HG03064 (cell line): ENCODE data around the gene SRRM4.

Source experiments
- ATAC-seq: cut with Tn5 transposase; IDR thresholded peaks from one replicate; pipeline ENCODE4 v1.9.1; 2021; ENCODE audit warnings: low read depth; ENCODE audit not compliant: unreplicated experiment

SRRM4 gene

DNA sequence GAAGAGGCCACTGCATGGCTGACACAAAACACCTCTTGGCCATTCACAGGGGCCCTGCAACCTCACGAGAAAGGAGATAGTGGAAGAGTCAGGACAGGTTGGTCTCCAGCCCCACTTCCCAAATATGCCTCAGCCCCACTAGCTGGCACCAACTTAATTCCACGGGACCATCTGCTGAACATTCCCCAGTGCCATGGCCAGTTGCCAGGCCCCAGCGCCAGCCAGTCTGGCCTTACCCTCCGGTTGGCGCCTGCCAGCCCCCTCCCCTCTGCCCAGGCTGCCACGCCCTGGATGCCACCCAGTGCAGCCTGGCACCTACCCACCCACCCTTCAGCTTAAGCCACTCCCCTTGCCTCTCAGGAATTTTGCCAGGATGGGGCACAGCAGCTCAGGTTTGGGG, 176.2 kb downstream of the SRRM4 start:
- ATAC-seq, result no peak

- ATAC-seq, result no peak
These were observed 176.6 kb downstream of the SRRM4 start for GRCh38 chr12:119157978-119158377.

GRCh38 chr12:119158402-119158801, 177.1 kb downstream of the SRRM4 start:
- no peak for ATAC-seq

DNA sequence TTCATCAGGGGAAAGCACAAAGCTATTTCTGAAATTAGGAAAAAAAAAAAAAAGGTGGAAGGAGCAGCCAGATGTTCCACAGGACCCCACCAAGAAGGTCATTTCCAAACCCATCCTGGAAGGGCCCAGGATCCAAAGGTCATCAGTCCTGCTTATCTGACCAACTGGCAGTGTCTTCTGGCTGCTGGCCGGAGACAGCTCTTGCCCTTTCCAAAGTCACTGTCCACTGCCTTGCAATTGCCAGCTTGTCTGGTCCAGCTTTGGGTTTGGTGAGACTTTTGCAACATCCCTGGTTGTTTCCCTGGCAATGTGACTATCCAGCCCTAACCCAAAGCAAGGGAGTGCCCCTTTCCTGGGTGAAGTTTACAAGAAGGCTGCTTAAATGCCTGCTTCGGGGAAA, 178.5 kb downstream of the SRRM4 start:
- no peak for ATAC-seq

- ATAC-seq, result no peak
These were observed 186.6 kb downstream of the SRRM4 start for GRCh38 chr12:119167902-119168301.

GRCh38 chr12:119168721-119169120, 187.4 kb downstream of the SRRM4 start:
- ATAC-seq, result no peak

- no peak for ATAC-seq
These were observed 187.8 kb downstream of the SRRM4 start for GRCh38 chr12:119169150-119169549.

DNA sequence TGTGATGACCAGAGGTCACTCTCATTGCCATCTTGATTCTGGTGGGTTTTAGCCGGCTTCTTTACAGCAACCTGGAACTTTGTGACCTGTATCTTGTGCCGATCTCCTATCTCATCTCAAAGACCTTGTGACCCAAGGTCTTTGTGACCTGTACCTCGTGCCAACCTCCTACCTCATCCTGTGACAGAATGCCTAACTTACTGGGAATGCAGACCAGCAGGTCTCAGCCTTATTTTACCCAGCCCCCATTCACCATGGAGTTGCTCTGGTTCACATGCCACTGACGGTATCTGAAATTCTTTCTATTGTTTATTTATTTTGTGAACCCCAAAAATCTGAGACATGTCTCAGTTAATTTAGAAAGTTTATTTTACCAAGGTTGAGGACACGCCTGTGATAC, 189.9 kb downstream of the SRRM4 start:
- no peak for ATAC-seq

DNA sequence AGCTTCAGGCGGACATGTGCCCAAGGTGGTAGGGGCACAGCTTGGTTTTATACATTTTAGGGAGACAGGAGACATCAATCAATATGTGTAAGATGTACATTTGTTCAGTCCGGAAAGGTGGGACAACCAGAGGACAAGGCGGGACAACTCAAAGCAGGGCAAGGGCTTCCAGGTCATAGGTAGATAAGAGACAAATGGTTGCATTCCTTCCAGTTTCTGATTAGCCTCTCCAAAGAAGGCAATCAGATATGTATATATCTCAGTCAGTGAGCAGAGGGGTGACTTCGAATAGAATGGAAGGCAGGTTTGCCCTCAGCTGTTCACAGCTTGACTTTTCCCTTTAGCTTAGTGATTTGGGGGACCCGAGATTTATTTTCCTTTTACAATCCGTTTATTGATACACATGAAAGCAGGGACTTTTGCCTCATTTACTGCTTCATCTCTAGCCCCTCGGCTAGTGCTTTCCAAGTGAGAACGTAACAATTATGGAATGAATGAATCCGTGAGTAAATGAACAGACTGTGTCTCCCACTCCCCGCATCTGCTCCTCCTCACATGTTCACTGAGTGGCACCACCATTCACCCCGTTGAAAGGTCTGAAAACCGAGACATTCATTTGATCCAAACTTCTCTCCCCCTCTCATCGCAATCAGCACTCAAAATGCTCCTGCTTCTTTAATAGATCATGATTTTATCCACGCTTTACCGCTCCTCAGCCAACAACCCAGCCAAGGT, 190.5 kb downstream of the SRRM4 start:
- ATAC-seq, result no peak

DNA sequence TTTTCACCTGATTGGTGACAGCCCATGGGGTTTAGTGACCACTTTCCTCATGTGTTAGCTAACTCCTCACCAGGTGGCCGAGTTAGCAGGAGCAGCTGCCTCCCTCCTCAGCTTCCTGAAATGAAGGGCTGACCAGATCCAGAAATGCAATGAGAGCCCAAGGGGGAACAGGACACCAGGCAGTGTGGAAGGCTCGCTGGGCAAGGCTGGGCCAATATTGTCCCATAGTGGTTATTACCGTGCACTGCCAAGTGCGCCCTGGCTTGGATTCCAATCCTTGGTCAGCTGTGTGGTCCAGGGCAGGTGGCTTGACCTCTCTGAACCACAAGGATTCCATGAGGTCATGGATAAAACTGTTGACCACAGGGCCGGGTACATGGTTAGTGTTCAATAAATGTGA, 193.7 kb downstream of the SRRM4 start:
- ATAC-seq, result no peak

GRCh38 chr12:119176267-119177055, 195.1 kb downstream of the SRRM4 start:
- ATAC-seq, result no peak

GRCh38 chr12:119177056-119177325, 195.7 kb downstream of the SRRM4 start:
- ATAC-seq, result no peak

DNA sequence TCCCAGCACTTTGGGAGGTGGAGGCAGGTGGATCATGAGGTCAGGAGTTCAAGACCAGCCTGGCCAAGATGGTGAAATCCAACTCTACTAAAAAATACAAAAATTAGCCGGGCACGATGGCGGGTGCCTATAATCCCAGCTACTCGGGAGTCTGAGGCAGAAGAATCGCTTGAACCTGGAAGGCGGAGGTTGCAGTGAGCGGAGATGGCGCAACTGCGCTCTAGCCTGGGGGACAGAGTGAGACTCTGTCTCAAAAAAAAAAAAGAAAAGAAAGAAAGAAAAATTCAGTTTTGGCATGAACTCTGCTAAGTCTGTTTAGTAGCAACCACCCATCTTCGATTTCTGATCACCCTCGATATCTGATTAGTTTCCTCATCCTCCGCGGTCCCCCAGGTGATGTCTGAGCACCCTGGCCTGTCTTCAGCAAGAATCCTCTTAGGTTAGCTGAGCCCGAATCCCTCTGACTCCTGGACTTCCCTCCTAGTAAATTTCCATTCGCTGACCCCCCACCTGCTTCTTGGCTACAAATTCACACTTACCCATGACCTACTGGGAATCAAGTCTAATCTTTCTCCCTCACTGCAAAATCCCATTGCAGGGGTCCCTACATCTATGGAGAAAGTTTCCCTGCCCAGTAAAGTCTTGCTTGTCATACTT, 196.5 kb downstream of the SRRM4 start:
- no peak for ATAC-seq

DNA sequence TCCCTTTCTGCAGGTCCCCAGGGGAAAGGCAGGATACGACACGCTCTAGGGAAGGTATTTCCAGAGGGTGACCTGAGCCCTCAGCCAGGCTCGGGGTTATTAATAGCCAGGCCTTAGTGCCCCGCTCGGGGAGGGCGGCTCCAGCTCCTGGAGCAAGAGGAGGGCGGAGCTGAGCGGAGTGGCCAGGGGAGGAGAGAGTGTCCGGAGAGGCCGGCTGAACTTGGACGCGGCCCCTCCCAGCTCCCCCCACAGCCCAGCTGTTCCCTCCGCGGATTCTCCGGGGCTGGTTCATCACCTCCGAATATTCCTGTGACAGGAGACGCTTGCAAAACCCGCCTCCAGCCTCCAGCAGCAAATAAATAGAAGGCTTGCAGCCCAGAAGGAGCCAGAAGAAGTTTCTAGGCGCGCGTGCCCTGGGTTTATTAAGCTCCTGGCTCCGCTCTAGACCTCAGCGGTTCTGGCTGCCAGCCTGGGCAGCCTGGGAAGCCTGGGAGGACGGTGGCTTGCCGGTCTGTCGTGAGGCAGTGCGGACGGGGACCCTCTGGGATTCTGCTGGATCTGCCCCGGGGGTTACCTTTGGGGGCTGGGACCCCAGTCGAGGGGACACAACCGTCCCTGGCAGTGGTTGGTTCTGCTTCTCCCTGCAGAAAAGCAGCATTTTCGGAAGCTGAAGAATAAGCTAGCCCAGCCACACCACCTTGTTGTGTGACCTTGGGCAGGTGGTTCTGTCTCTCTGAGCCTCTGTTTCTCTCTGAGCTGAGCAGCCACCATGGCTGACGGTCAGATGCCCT, 197.4 kb downstream of the SRRM4 start, which contains the start of gene HSPB8:
HSPB8 (plus strand) TSS at position 388 of the 791 bp plus-strand sequence; CDS start at position 770, 382 bp downstream.
- no peak for ATAC-seq

DNA sequence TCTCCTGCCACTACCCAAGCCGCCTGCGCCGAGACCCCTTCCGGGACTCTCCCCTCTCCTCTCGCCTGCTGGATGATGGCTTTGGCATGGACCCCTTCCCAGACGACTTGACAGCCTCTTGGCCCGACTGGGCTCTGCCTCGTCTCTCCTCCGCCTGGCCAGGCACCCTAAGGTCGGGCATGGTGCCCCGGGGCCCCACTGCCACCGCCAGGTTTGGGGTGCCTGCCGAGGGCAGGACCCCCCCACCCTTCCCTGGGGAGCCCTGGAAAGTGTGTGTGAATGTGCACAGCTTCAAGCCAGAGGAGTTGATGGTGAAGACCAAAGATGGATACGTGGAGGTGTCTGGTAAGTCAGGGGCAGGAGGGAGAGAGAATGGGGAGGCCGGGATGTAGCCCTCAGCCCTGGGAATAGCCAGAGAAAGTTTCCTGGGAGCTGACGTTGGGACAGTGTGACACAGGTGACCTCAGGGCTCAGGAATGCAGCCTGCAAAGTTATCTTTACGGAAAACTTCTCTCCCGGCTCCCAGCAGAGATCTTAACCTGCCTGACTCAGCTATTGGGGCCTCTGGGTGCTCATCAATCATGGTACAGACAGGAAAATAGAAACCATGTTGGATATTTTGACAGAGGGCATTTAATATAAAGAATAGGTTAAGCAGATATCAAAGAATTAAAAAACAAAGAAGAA, 198.1 kb downstream of the SRRM4 start:
- ATAC-seq, result no peak

DNA sequence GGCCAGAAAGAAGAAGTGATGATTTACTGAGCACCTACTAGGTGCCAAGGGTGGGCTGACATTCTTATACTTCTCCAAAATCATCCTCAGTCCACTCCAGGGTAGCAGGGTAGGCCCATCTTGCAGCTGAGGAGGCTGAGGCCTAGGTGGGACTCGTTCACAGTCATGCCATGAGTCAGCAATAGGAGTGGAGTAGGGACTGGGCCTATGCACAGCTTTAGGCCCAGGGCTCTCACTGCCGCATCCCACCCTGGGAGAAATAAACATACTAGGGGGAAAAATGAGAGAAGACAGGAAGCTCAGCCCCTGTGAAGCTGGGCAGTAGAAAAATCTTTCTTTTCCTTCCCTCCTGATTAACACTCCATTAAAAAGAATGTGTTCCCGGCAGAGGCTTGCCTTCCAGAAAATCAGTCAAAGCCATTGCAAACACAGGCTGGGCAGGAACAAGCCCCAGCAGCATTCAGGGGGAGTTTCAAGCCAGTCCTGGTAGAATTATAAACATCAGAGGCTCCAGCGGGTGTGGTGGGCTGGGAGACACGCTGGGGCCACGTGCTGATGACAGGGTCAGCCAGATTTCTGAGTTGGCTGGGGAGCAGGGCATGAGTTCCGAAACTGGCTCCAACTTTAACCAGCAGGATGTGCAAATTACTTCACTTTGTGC, 199.2 kb downstream of the SRRM4 start:
- no peak for ATAC-seq

GRCh38 chr12:119181202-119181601, 199.9 kb downstream of the SRRM4 start:
- no peak for ATAC-seq

GRCh38 chr12:119181944-119182343, 200.6 kb downstream of the SRRM4 start:
- ATAC-seq, result no peak

DNA sequence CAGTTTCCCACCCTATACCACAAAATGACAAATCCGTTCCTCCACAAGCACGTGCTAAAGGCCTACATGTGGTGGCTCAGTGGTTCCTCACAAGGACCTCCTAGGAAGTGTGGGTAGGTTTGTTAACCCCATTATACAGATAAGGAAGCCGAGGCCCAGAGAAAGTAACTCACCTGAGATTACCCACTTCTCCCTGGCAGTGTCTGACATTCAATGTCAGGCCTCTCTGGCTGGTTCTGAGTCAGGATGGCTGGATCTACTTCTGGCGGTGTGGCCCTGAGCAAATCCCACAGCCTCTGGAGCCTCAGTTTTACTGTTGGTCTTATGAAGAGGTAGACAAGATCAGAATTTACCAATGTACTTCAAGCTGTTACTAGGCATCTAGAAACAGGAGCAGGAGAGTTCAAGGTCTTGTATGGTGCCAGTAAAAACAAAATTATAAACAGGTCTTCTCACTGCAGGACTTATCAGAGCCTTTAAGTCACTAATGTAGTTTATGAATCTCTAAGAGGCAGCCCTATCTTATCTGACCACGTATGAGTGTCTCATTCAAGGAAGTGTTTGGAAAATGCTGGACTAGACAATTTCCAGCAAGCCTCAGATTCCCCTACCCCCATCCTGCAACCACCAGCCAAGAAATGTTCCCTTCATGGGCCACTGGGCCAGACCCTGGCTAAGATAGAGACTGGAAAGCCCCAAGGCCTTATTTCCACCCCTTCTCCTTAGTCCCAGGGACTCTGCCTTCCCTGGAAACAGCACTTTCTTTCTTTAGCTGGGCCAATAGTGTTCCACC, 201.6 kb downstream of the SRRM4 start:
- ATAC-seq, result no peak
